Panc1 (cell line): ENCODE results near the gene LSM5. TPM values are rescaled to one million over a fixed set of nuclear protein-coding genes. Genes with fewer than 3 reads are reported as not detected.

Source experiments
- ATAC-seq: fragments of 200-7000 bp; cut with Tn5 transposase; 2 replicates; pipeline ENCODE4 v1.9.1; 2020; ENCODE audit warnings: mild to moderate bottlenecking, moderate library complexity
- BruUV-seq: library from RNA; stranded (reverse); fragments of 400-500 nt; replicated peaks from 2 replicates; lab custom pipeline; 2021; lab: Mats Ljungman, UMichigan
- CTCF ChIA-PET: fragments of 300-600 bp; sonication (Branson Sonifier 250); formaldehyde crosslinking; loops from one replicate; lab custom pipeline; 2022; ENCODE audit warnings: antibody characterized with exemption; lab: Charles Lee
- POLR2A ChIA-PET: fragments of 300-600 bp; sonication (Branson Sonifier 250); formaldehyde crosslinking; loops from one replicate; lab custom pipeline; 2022; ENCODE audit warnings: antibody characterized with exemption; lab: Charles Lee
- DNase-seq: peaks from one replicate; pipeline ENCODE4 v3.0.0-alpha.2; 2010; ENCODE audit warnings: low read depth, low spot score
- H3K27ac ChIP-seq: 2 replicates; pipeline ENCODE4 v1.5.1; 2011; ENCODE audit warnings: mild to moderate bottlenecking, low read length, inconsistent platforms
- H3K27me3 ChIP-seq: fragments of 200-500 bp; sonication (Bioruptor generic); 2 replicates; pipeline ENCODE4 v1.6.0; 2014; ENCODE audit warnings: low read length, inconsistent platforms; ENCODE audit not compliant: control insufficient read depth, insufficient read depth
- H3K36me3 ChIP-seq: fragments of 200-500 bp; sonication (Bioruptor generic); 2 replicates; pipeline ENCODE4 v1.5.1; 2014; ENCODE audit warnings: inconsistent platforms, mild to moderate bottlenecking, low read length, moderate library complexity; ENCODE audit not compliant: control insufficient read depth, insufficient read depth
- H3K4me1 ChIP-seq: 2 replicates; pipeline ENCODE4 v1.5.1; 2011; ENCODE audit warnings: inconsistent platforms, mild to moderate bottlenecking, low read length, moderate library complexity; ENCODE audit not compliant: control insufficient read depth, insufficient read depth
- H3K4me3 ChIP-seq, 2 experiments: 2 replicates each; pipeline ENCODE4 v1.5.1; 2011 to 2012; ENCODE audit warnings: low read depth in 2 of 2, low read length in 2 of 2, mild to moderate bottlenecking in 2 of 2, inconsistent platforms in 1 of 2, moderate library complexity in 1 of 2
- H3K9me3 ChIP-seq: fragments of 200-500 bp; sonication (Bioruptor generic); 2 replicates; pipeline ENCODE4 v1.5.1; 2014; ENCODE audit warnings: low read depth, mild to moderate bottlenecking, inconsistent platforms, low read length, moderate library complexity; ENCODE audit not compliant: control insufficient read depth, insufficient read depth
- CTCF ChIP-seq: fragments of 450-650 bp; IDR thresholded peaks from 2 replicates; pipeline ENCODE4 v1.5.1; 2017; ENCODE audit warnings: mild to moderate bottlenecking
- POLR2AphosphoS5 ChIP-seq: IDR thresholded peaks from 2 replicates; pipeline ENCODE4 v1.6.1; 2012; ENCODE audit warnings: mild to moderate bottlenecking, low read depth, low read length, moderate library complexity
- REST ChIP-seq, 2 experiments: IDR thresholded peaks; 2 replicates each; pipeline ENCODE4 v1.6.1; 2011 to 2012; ENCODE audit warnings: low read depth in 2 of 2, control low read depth in 1 of 2, low read length in 1 of 2, mild to moderate bottlenecking in 1 of 2, moderate library complexity in 1 of 2; ENCODE audit not compliant: insufficient read depth in 1 of 2
- SIN3A ChIP-seq: IDR thresholded peaks from 2 replicates; pipeline ENCODE4 v1.6.1; 2012; ENCODE audit warnings: low read depth, mild to moderate bottlenecking, low read length, moderate library complexity, borderline replicate concordance; ENCODE audit not compliant: insufficient read depth
- TCF7L2 ChIP-seq: IDR thresholded peaks from 2 replicates; pipeline ENCODE4 v1.6.1; 2011; ENCODE audit warnings: mild to moderate bottlenecking, low read depth, low read length, inconsistent platforms
- in situ Hi-C: cut with HindIII; loops from 2 replicates; pipeline ENCODE4 v1.10.0; 2016; ENCODE audit warnings: low sequenced_read_pairs, low pct_unique_long_range_greater_than_20kb
- intact Hi-C: fragments of 100-400 bp; cut with micrococcal nuclease; formaldehyde crosslinking; loops from one replicate; pipeline ENCODE4 v1.10.0; 2022; ENCODE audit not compliant: unreplicated experiment
- total RNA-seq: library from RNA; stranded (reverse); gene quantifications from one replicate; pipeline ENCODE4 v1.2.1, GENCODE V29; 2021; ENCODE audit not compliant: unreplicated experiment

Gene LSM5
- total RNA-seq, 1 experiment from 2014 or later: 109 TPM

- no peaks in the 10 kb centered on the region for H3K9me3 ChIP-seq
- TF ChIP-seq TCF7L2: no peak
- no peak for TF ChIP-seq POLR2AphosphoS5
- TF ChIP-seq REST (IDR thresholded peaks at IDR 0.05; ENCODE audit: insufficient read depth in 1 of 2, low read depth in 2 of 2, low read length in 1 of 2): no peak
- no peak for TF ChIP-seq CTCF
- no peak for TF ChIP-seq SIN3A
- in situ Hi-C loops: no loop called here
- no peak overlapping the region for H3K4me3 ChIP-seq
- ChIA-PET POLR2A (no interaction called here), CTCF (no interaction called here)
- H3K27me3 ChIP-seq: peaks cover 4% of the 10 kb centered on the region; the same call in 1 of the 2 replicates
- intact Hi-C loops: loop anchor here (1.0 kb wide), 1 partner anchor 45 kb away; no protein-coding TSS in a partner anchor
- DNase-seq: no peak
- no TSS peak for BruUV-seq
- no peaks in the 10 kb centered on the region for H3K4me1 ChIP-seq
- ATAC-seq: no peak
- no peaks in the 10 kb centered on the region for H3K36me3 ChIP-seq
- H3K27ac ChIP-seq: no peak overlapping the region
Measured at GRCh38 chr7:32458025-32458424, 32.2 kb downstream of the LSM5 start.

GRCh38 chr7:32453341-32454011 is 36.7 kb downstream of the LSM5 start:
- H3K9me3 ChIP-seq: no peaks in the 10 kb centered on the region
- in situ Hi-C loops (no loop called here), intact Hi-C loops (no loop called here)
- H3K4me3 ChIP-seq: no peak overlapping the region
- H3K36me3 ChIP-seq: no peaks in the 10 kb centered on the region
- H3K27me3 ChIP-seq: peaks cover 6% of the 10 kb centered on the region; the same call in 1 of the 2 replicates
- no peaks in the 10 kb centered on the region for H3K4me1 ChIP-seq
- ATAC-seq (no peak), DNase-seq (no peak)
- H3K27ac ChIP-seq: no peak overlapping the region
- POLR2A ChIA-PET: no interaction called here
- BruUV-seq: no TSS peak
- TF ChIP-seq POLR2AphosphoS5: no peak
- no peak for TF ChIP-seq REST (IDR thresholded peaks at IDR 0.05; ENCODE audit: insufficient read depth in 1 of 2, low read depth in 2 of 2, low read length in 1 of 2)
- CTCF ChIA-PET: no interaction called here
